Neutrophil (primary cell): ENCODE results near the gene MAPT.

ENCODE experiments used
- H3K27ac ChIP-seq: fragments of 200-600 bp; sonication (generic); 2 replicates; pipeline ENCODE4 v1.5.1; 2016; ENCODE audit warnings: mild to moderate bottlenecking, moderate library complexity
- H3K27me3 ChIP-seq: fragments of 200-600 bp; sonication (generic); 2 replicates; pipeline ENCODE4 v1.6.0; 2016; ENCODE audit warnings: mild to moderate bottlenecking
- H3K36me3 ChIP-seq: fragments of 200-600 bp; sonication (generic); 2 replicates; pipeline ENCODE4 v1.5.1; 2017
- H3K4me1 ChIP-seq, 2 experiments: fragments of 200-600 bp in 1 of 2; sonication (generic) in 1 of 2; 1 replicate in 1 of 2; 2 replicates in 1 of 2; pipeline versions ENCODE4 v1.5.1 to v1.6.1; 2013 to 2016; ENCODE audit warnings: low read depth in 1 of 2, low read length in 1 of 2, mild to moderate bottlenecking in 1 of 2, moderate library complexity in 1 of 2; ENCODE audit not compliant: control insufficient read depth in 1 of 2, insufficient read depth in 1 of 2
- H3K4me3 ChIP-seq, 2 experiments: fragments of 200-600 bp in 1 of 2; sonication (generic) in 1 of 2; 1 replicate in 1 of 2; 2 replicates in 1 of 2; pipeline ENCODE4 v1.5.1; 2013 to 2016; ENCODE audit warnings: low read depth in 1 of 2, low read length in 1 of 2, mild to moderate bottlenecking in 1 of 2, moderate library complexity in 1 of 2
- H3K9me3 ChIP-seq: fragments of 200-600 bp; sonication (generic); 2 replicates; pipeline ENCODE4 v1.5.1; 2016
- TF ChIP-seq, protein P1 (sequence below): fragments of 200-600 bp; sonication (generic); IDR thresholded peaks from 2 replicates; pipeline ENCODE4 v1.5.1; 2016; ENCODE audit warnings: antibody characterized with exemption

The MAPT gene

DNA sequence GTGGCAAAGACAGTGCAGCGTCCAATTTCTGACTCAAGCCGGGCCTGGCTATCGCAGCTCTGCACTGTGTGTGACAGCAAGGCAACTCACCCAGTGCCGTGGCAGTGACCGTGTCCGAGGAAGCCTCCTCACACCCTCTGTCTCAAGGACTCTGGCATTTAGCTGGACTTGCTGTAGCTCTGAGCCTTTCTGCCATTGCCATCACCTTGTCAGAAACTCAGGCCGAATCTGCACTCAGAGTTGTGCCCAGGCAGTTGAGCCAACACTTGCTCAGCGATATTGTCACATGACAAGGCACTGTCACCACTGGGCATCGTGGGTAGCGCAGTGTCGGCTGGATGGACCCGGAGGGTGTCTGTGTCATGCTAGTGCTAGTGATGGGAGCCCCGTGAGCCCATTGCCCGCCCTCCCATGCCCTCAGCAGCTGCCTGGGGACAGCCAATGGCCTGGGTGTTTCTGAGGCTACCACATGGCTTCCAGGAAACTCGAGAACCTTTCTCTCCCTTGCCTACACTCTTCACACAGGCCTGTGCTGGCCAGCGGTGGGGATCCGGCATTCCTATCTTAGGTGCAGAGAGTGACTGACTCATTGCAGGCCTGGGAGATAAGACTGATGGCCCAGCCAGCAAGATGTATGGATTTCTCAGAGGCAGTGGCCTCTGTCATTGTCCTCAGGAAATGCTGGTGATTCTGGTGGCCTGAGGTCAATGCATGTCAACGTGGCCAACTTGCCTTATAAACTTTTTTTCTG is 82.6 kb downstream of the MAPT start:
- TF ChIP-seq, protein P1, sequence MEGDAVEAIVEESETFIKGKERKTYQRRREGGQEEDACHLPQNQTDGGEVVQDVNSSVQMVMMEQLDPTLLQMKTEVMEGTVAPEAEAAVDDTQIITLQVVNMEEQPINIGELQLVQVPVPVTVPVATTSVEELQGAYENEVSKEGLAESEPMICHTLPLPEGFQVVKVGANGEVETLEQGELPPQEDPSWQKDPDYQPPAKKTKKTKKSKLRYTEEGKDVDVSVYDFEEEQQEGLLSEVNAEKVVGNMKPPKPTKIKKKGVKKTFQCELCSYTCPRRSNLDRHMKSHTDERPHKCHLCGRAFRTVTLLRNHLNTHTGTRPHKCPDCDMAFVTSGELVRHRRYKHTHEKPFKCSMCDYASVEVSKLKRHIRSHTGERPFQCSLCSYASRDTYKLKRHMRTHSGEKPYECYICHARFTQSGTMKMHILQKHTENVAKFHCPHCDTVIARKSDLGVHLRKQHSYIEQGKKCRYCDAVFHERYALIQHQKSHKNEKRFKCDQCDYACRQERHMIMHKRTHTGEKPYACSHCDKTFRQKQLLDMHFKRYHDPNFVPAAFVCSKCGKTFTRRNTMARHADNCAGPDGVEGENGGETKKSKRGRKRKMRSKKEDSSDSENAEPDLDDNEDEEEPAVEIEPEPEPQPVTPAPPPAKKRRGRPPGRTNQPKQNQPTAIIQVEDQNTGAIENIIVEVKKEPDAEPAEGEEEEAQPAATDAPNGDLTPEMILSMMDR = no peak
- H3K36me3 ChIP-seq = no peaks in the 10 kb centered on the region
- no peak overlapping the region for H3K4me3 ChIP-seq
- H3K27me3 ChIP-seq = peaks cover 10% of the 10 kb centered on the region
- H3K9me3 ChIP-seq = no peaks in the 10 kb centered on the region
- no peak overlapping the region for H3K27ac ChIP-seq
- no peaks in the 10 kb centered on the region for H3K4me1 ChIP-seq

DNA sequence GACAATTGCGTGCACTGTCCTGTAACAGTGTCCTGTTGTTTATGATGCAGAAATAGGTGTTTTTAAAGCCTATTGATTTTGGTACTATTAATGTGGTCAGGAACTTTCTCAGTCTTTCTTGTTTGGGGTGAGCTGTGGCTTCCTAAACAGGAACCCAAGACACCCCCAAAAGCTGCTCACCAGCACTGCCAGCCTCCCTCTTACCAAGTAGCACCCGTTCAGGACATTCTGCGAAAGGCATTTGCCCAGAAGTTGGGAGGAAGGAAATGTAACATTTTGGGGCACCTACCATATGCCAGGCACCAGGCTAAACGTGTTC is 83.1 kb downstream of the MAPT start:
- Histone ChIP-seq H3K4me1 (no peaks in the 10 kb centered on the region), H3K9me3 (no peaks in the 10 kb centered on the region), H3K4me3 (no peak overlapping the region), H3K27me3 (peaks cover 10% of the 10 kb centered on the region), H3K36me3 (no peaks in the 10 kb centered on the region), H3K27ac (no peak overlapping the region)
- TF ChIP-seq, protein P1 = no peak

DNA sequence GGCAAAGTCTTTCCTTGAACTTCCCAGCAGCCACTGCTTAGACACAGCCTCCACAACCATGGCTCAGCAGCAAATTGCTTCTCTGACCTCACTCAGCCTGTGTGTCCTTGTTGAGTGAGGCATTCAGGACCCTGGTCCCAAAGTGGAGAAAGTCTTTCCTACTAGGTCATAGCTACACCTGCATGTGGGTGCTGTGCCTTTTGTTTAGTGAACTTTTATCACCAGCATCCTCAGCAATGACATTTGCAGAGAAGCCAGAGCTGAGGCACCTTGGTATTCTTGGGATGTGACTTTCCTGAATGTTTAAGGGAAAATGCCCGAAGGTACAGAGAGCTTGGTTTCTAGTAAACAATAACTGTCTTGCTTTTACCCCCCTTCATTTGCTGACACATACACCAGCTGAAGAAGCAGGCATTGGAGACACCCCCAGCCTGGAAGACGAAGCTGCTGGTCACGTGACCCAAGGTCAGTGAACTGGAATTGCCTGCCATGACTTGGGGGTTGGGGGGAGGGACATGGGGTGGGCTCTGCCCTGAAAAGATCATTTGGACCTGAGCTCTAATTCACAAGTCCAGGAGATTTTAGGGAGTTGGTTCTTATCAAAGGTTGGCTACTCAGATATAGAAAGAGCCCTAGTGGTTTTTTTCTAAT is 83.7 kb downstream of the MAPT start:
- H3K4me3 ChIP-seq = no peak overlapping the region
- TF ChIP-seq, protein P1 = no peak
- H3K9me3 ChIP-seq = no peaks in the 10 kb centered on the region
- H3K27me3 ChIP-seq = peaks cover 6% of the 10 kb centered on the region
- no peak overlapping the region for H3K27ac ChIP-seq
- no peaks in the 10 kb centered on the region for H3K36me3 ChIP-seq
- no peaks in the 10 kb centered on the region for H3K4me1 ChIP-seq

DNA sequence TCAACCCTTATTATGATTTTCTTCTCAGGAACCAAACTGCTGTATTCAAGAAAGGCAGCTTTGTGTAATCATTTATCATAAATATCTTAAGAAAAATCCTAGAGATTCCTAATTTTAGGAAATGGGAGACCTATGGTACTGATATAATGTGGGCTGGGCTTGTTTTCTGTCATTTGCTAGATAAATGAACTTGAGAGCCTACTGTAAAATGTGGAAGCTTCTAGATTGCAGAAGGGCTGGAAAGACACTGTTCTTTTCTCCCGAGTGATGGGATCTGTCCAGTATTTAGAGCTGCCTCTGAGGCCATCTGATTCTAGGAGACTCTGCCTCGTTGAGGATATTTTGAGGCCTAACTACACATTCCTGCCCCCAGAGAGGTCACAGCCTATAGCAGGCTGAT is 84.8 kb downstream of the MAPT start:
- Histone ChIP-seq H3K4me3 (no peak overlapping the region), H3K4me1 (no peaks in the 10 kb centered on the region), H3K27ac (no peak overlapping the region), H3K27me3 (no peaks in the 10 kb centered on the region), H3K9me3 (no peaks in the 10 kb centered on the region), H3K36me3 (no peaks in the 10 kb centered on the region)
- TF ChIP-seq, protein P1 = no peak

DNA sequence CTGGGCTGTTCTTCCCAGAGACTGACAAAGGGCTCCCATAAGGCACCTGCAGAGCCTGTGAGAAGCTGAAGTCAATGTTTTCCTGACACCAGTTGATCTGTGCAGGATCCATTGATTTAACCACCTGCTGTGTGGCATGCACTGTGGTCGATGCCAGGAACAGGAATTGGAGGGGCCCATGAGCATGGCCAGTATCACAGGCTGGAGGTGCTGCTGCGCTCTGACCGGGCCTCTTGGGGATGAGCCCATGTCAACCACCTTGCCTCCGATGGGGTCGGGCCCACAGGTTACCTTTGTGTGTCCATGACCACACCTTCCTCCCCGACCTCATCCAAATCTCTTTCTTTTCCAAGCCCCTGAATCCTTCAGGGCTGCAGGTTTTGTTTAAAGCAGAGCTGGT is 86.5 kb downstream of the MAPT start:
- Histone ChIP-seq H3K36me3 (no peaks in the 10 kb centered on the region), H3K4me1 (no peaks in the 10 kb centered on the region), H3K27me3 (no peaks in the 10 kb centered on the region), H3K9me3 (no peaks in the 10 kb centered on the region), H3K27ac (no peak overlapping the region), H3K4me3 (no peak overlapping the region)
- TF ChIP-seq, protein P1 = no peak
